ENCODE data around the gene TFAP2E.

Gene TFAP2E

GRCh38 chr1:35557611-35558373 lies 15.3 kb upstream of the TFAP2E start, which contains the start of gene NCDN:
TSS of gene NCDN (plus strand) at chr1:35557799. CDS start at chr1:35558191, 392 bp downstream.
- DNase-seq = peak; percentile 39

- DNase-seq = no peak
Measured at GRCh38 chr1:35558374-35559316, 14.5 kb upstream of the TFAP2E start.

DNA sequence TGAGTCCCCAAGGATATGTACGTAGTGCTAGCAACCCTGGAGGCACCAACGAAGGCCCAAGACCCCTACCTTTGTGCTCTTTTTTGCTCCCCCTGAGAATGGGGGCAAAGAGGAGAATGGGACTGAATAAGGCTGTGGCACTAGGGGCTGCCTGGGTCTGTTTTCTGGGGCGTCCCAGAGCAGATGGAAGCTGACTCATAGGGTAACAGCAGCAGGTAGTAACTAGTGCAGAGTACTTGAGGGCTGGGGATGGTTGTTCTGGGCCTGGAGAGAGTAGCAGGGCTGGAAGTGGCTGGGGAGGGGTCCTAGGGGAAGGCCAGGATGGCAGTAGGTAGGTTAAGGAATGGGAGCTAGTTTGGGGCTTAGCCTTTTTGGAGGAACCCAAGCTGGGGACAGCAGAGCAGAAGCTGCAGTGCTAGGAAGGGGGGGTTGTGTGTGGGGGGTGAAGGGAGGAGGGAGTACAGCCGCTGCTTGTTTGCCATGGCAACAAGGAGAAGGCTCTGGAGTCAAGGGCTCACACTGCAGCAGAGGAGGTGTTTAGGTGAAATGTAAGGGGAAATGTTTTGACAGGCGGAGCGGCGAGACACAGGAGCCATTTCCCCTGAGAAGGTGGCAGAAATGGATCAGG lies 13.7 kb upstream of the TFAP2E start:
- no peak for DNase-seq

DNA sequence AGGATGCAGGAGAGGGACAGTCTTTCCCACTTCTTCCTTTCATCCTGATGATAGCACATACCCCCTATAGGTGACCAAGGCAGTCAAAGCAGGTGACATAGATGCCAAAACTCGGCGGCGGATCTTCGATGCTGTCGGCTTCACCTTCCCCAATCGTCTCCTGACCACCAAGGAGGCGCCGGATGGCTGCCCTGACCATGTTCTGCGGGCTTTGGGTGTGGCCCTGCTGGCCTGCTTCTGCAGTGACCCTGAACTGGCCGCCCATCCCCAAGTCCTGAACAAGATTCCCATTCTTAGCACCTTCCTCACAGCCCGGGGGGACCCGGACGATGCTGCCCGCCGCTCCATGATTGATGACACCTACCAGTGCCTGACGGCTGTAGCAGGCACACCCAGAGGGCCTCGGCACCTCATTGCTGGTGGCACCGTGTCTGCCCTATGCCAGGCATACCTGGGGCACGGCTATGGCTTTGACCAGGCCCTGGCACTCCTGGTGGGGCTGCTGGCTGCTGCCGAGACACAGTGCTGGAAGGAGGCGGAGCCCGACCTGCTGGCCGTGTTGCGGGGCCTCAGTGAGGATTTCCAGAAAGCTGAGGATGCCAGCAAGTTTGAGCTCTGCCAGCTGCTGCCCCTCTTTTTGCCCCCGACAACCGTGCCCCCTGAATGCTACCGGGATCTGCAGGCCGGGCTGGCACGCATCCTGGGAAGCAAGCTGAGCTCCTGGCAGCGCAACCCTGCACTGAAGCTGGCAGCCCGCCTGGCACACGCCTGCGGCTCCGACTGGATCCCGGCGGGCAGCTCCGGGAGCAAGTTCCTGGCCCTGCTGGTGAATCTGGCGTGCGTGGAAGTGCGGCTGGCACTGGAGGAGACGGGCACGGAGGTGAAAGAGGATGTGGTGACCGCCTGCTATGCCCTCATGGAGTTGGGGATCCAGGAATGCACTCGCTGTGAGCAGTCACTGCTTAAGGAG lies 12.6 kb upstream of the TFAP2E start:
- DNase-seq = no peak

DNA sequence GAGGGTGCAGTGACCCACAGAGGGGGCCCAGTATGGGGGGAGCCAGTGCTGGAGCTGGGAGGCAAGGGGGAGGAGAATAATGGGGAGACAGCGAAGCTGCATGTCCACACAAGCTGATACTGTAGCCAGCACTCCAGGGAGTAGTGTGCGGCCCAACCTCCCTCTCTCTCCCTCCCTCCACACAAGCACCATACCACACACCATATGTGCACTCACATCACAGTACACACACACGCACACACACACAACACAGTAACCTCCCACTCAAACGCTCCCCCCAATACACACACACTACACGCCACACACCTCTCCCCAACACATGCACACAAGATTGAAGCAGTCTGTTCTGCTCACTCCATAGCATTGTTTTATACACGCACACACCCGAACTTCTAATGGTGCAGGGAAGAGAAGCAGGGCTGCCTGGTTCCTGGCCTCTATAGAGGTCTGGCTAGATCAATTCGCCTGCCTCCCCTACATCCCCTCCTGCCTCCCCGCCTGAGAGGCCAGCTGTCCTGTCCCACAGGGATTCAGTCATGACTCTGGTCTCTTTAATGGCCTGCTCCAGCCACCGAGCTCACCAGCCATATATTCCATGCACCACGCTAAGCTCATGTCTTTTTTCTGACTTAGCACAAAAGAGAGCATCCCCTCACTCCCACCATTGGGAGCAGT lies 11.7 kb upstream of the TFAP2E start:
- DNase-seq = no peak

DNA sequence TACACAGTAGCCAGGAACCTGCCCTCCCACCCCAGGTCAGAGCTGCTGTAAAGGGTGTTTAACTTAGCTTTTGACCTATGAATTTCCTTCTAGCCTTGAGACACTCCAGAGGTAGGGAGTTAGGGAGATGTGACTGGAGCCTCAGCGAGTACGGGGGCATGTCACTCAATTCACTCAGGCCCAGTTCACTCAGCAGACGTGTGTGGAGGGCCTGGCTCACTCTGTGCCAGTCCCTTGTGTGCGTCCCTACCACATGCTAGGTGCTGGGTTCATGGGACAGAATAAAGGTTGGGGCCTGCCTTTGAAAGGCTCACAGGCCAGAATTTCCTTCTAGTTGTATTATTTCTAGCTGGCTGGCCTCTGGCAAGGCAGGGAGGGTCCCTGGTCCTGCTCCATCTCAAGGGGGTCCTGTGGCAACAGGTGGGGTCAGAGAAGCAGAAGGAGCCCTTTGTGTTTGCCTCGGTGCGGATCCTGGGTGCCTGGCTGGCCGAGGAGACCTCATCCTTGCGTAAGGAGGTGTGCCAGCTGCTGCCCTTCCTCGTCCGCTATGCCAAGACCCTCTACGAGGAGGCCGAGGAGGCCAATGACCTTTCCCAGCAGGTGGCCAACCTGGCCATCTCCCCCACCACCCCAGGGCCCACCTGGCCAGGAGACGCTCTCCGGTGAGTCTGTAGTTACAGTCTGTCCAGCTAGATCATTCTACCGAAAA lies 11.0 kb upstream of the TFAP2E start:
- no peak for DNase-seq

DNA sequence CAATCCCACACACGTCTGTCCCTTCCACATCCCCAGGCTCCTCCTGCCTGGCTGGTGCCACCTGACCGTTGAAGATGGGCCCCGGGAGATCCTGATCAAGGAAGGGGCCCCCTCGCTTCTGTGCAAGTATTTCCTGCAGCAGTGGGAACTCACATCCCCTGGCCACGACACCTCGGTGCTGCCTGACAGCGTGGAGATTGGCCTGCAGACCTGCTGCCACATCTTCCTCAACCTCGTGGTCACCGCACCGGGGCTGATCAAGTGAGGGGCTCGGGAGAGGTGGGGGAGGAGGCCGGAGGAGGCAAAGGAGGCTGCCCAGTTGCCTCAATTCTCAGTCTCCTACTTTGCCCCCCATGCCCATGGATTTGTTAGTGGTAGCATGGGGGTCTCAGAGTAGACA lies 9.9 kb upstream of the TFAP2E start:
- no peak for DNase-seq

- no peak for DNase-seq
Measured at GRCh38 chr1:35564037-35564883, 8.9 kb upstream of the TFAP2E start.

DNA sequence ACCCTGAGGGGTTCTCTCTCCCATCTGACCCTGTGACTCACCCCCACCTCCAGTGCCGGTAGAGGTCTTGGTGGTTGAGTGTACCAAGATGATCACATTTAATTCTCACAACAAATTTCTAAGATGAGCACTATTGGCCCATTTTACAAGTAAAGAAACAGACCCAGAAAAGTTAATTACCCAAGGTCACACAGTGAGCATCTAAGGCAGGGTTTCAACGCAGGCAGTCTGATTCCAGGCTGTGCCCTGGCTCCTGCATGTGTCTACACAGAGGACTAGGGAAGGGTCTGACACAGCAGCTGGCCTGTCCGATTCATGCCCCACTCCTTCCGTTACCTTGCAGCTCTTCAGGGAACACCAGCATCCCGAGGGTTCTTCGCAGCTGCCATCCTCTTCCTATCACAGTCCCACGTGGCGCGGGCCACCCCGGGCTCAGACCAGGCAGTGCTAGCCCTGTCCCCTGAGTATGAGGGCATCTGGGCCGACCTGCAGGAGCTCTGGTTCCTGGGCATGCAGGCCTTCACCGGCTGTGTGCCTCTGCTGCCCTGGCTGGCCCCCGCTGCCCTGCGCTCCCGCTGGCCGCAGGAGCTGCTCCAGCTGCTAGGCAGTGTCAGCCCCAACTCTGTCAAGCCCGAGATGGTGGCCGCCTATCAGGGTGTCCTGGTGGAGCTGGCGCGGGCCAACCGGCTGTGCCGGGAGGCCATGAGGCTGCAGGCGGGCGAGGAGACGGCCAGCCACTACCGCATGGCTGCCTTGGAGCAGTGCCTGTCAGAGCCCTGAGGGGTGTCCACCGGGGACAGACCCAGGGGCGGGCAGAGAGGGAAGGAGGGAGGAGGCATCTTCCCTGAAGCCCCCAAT lies 8.0 kb upstream of the TFAP2E start:
- DNase-seq = no peak

DNA sequence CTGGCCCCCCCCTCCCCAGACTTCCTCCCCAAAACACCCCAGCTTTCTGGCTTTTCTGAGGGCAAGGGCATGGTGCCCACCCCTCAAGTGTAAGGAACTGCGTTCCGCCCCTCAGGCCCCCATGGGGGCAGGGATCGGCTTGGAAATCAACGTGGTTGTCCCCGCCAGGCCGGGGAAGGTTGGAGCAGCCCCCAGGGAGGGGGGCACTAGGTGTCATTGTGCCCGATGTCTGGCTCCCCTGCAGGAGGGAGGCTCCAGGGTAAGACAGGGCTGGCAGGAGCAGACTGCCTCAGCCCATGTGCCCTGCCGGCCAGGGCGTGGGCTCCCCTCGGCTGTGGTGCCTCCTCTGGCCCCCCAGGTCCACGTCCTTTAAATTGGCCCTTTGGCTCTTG lies 7.4 kb upstream of the TFAP2E start:
- no peak for DNase-seq

- DNase-seq = no peak
Measured at GRCh38 chr1:35567947-35568558, 5.1 kb upstream of the TFAP2E start.

- DNase-seq = no peak
Measured at GRCh38 chr1:35568975-35569395, 4.1 kb upstream of the TFAP2E start.

DNA sequence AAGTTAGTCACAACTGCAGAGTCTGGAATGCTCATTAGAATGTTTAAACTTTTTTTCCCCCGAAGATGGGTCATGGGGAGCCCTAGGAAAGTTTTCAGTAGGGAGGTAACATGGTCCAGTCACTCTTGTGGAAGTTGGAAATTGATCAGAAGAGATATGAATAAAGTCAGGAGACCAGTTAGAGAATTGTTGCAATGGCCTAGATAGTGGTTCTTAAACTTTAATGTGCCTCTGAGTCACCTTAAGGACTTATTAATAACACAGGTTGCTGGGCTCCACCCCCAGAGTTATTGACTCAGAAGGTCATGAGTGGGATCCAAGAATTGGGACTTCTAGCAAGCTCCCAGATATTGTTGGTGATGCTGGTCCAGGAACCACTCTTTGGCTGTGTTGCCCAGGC lies 3.2 kb upstream of the TFAP2E start:
- DNase-seq = no peak

DNA sequence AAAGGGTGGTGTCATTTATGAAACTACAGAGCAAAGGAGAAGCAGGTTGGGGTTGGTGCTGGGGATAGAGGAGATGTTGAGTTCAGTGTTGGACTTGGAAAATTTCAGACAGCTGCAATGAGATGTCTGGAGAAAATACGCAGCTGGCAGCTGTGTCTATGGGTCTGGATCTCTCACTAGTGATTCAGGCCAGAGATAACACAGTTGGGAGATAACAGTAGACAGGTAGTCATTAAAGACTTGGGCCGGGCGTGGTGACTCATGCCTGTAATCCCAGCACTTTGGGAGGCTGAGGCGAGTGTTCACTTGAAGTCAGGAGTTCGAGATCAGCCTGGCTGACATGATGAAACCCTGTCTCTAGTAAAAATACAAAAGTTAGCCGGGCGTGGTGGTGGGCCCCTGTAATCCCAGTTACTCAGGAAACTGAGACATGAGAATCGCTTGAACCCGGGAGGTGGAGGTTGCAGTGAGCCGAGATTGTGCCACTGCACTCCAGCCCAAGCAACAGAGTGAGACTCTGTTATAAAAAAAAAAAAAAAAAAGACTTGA lies 2.5 kb upstream of the TFAP2E start:
- DNase-seq = no peak

GRCh38 chr1:35571263-35571662 lies 1.9 kb upstream of the TFAP2E start:
- DNase-seq = no peak

DNA sequence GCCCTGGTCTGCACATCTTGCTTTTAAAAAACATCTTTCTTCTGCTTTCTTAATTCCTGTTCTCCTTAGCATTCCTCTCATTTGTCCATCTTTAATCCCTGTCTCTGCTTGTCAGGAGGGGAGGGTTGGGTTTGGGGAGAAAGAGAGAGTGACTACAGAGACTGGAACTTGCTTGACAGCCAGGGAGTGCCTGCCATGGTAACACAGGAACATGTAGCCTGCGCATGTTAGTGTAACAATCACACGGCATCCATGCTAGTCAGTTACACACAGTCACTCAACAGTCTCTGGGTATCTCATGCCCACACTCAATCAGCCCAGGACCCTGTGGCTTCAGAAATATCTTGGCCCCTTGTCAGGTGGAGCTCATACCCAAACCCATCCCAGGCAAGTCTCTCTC lies 818 bp upstream of the TFAP2E start:
- DNase-seq = no peak

GRCh38 chr1:35574125-35574654 lies 1.1 kb downstream of the TFAP2E start:
- DNase-seq = no peak
